WTC11 (cell line): Measurements from ENCODE around the gene METTL4. TPM values are rescaled to one million over a fixed set of nuclear protein-coding genes. Genes with fewer than 3 reads are reported as not detected.
A peak's percentile ranks its signal among the peaks of the same experiment; 100 is the strongest.

Experiments used
- ATAC-seq: fragments of 200-7000 bp; cut with Tn5 transposase; 2 replicates; pipeline ENCODE4 v1.10.0; 2021; ENCODE audit warnings: mild to moderate bottlenecking, moderate library complexity
- CTCF ChIA-PET: fragments of 300-600 bp; sonication (Branson Sonifier 250); formaldehyde crosslinking; loops from one replicate; lab custom pipeline; 2021; ENCODE audit warnings: antibody characterized with exemption; lab: Charles Lee
- POLR2A ChIA-PET: fragments of 350-600 bp; sonication (Branson Sonifier 250); formaldehyde crosslinking; loops from one replicate; lab custom pipeline; 2021; ENCODE audit warnings: antibody characterized with exemption; lab: Charles Lee
- DNase-seq: peaks from one replicate; pipeline ENCODE4 v3.0.0; 2021; ENCODE audit warnings: low spot score
- H3K27ac Mint-ChIP-seq: 2 replicates; pipeline ENCODE4 v1.8.0; 2021; ENCODE audit warnings: mixed read lengths
- H3K27me3 Mint-ChIP-seq: 2 replicates; pipeline ENCODE4 v1.8.0; 2021; ENCODE audit warnings: low read depth, mild to moderate bottlenecking, moderate library complexity, mixed read lengths
- H3K36me3 Mint-ChIP-seq: 2 replicates; pipeline ENCODE4 v1.8.0; 2021; ENCODE audit warnings: mixed read lengths
- H3K4me1 Mint-ChIP-seq: 2 replicates; pipeline ENCODE4 v1.8.0; 2022; ENCODE audit warnings: mixed read lengths
- H3K4me3 Mint-ChIP-seq: 2 replicates; pipeline ENCODE4 v1.8.0; 2021; ENCODE audit warnings: mild to moderate bottlenecking, moderate library complexity, mixed read lengths
- H3K9me3 Mint-ChIP-seq: 2 replicates; pipeline ENCODE4 v1.8.0; 2021; ENCODE audit warnings: mixed read lengths
- CBFB ChIP-seq: sonication (generic); formaldehyde crosslinking; IDR thresholded peaks from 2 replicates; pipeline ENCODE4 v1.8.1; 2022; ENCODE audit warnings: mild to moderate bottlenecking, low read depth, missing genetic modification reagents
- CREM ChIP-seq: sonication (generic); formaldehyde crosslinking; IDR thresholded peaks from 2 replicates; pipeline ENCODE4 v1.8.1; 2022; ENCODE audit warnings: mild to moderate bottlenecking, missing genetic modification reagents, moderate library complexity
- EMX1 ChIP-seq: fragments of 250-450 bp; sonication (Bioruptor Pico); IDR thresholded peaks from 2 replicates; pipeline ENCODE4 v1.8.0; 2021; ENCODE audit warnings: mild to moderate bottlenecking
- FOXJ3 ChIP-seq: sonication (generic); formaldehyde crosslinking; IDR thresholded peaks from 2 replicates; pipeline ENCODE4 v1.9.0; 2021; ENCODE audit warnings: missing genetic modification reagents, mild to moderate bottlenecking, borderline replicate concordance
- MXD4 ChIP-seq: fragments of 250-450 bp; sonication (Bioruptor Pico); IDR thresholded peaks from 2 replicates; pipeline ENCODE4 v1.8.0; 2021; ENCODE audit warnings: mild to moderate bottlenecking, moderate library complexity, borderline replicate concordance
- PRRX2 ChIP-seq: fragments of 250-450 bp; sonication (Bioruptor Pico); IDR thresholded peaks from 2 replicates; pipeline ENCODE4 v1.8.0; 2021; ENCODE audit warnings: mild to moderate bottlenecking
- TEAD1 ChIP-seq: sonication (generic); formaldehyde crosslinking; IDR thresholded peaks from 2 replicates; pipeline ENCODE4 v1.8.0; 2022; ENCODE audit warnings: mild to moderate bottlenecking, missing genetic modification reagents
- ZNF121 ChIP-seq: sonication (generic); formaldehyde crosslinking; IDR thresholded peaks from 2 replicates; pipeline ENCODE4 v1.8.0; 2023; ENCODE audit warnings: missing genetic modification reagents
- ZNF138 ChIP-seq: sonication (generic); formaldehyde crosslinking; conservative IDR thresholded peaks from 2 replicates; pipeline ENCODE4 v1.8.1; 2022; ENCODE audit warnings: mild to moderate bottlenecking, moderate library complexity, missing genetic modification reagents
- ZNF219 ChIP-seq: sonication (generic); formaldehyde crosslinking; IDR thresholded peaks from 2 replicates; pipeline ENCODE4 v1.8.0; 2023; ENCODE audit warnings: missing genetic modification reagents, mild to moderate bottlenecking, borderline replicate concordance
- ZNF232 ChIP-seq: sonication (generic); formaldehyde crosslinking; IDR thresholded peaks from 2 replicates; pipeline ENCODE4 v1.8.0; 2022; ENCODE audit warnings: mild to moderate bottlenecking, missing genetic modification reagents
- ZNF416 ChIP-seq: fragments of 250-450 bp; sonication (Bioruptor Pico); IDR thresholded peaks from 2 replicates; pipeline ENCODE4 v1.9.0; 2021; ENCODE audit warnings: mild to moderate bottlenecking, inconsistent platforms
- ZNF423 ChIP-seq: fragments of 250-450 bp; sonication (Bioruptor Pico); IDR thresholded peaks from 2 replicates; pipeline ENCODE4 v2.1.2; 2022; ENCODE audit warnings: mild to moderate bottlenecking, moderate library complexity
- ZNF671 ChIP-seq: fragments of 250-450 bp; sonication (Bioruptor Pico); IDR thresholded peaks from 2 replicates; pipeline ENCODE4 v1.8.0; 2021; ENCODE audit warnings: mild to moderate bottlenecking
- total RNA-seq: library from RNA; stranded (reverse); gene quantifications from 3 replicates; pipeline ENCODE4 v1.2.3, GENCODE V29; 2021
- TF ChIP-seq, protein P1 (sequence below): sonication (generic); formaldehyde crosslinking; IDR thresholded peaks from 2 replicates; pipeline ENCODE4 v1.8.1; 2023; ENCODE audit warnings: mild to moderate bottlenecking, missing genetic modification reagents, moderate library complexity
- TF ChIP-seq, protein P2 (sequence below): sonication (generic); formaldehyde crosslinking; IDR thresholded peaks from 2 replicates; pipeline ENCODE4 v1.8.0; 2022; ENCODE audit warnings: mild to moderate bottlenecking, missing genetic modification reagents
- TF ChIP-seq, protein P3 (sequence below): fragments of 250-450 bp; sonication (Bioruptor Pico); IDR thresholded peaks from 2 replicates; pipeline ENCODE4 v1.8.0; 2021; ENCODE audit warnings: mild to moderate bottlenecking
- TF ChIP-seq, protein P4 (sequence below): fragments of 250-450 bp; sonication (Bioruptor Pico); IDR thresholded peaks from 2 replicates; pipeline ENCODE4 v1.9.0; 2021; ENCODE audit warnings: mild to moderate bottlenecking
- TF ChIP-seq, protein P5 (sequence below): fragments of 250-450 bp; sonication (Bioruptor Pico); conservative IDR thresholded peaks from 2 replicates; pipeline ENCODE4 v1.9.0; 2021; ENCODE audit warnings: mild to moderate bottlenecking
- TF ChIP-seq, protein P6 (sequence below): sonication (generic); formaldehyde crosslinking; IDR thresholded peaks from 2 replicates; pipeline ENCODE4 v1.8.1; 2023; ENCODE audit warnings: mild to moderate bottlenecking, moderate library complexity, missing genetic modification reagents
- TF ChIP-seq, protein P7 (sequence below): sonication (generic); formaldehyde crosslinking; IDR thresholded peaks from 2 replicates; pipeline ENCODE4 v1.8.1; 2022; ENCODE audit warnings: mild to moderate bottlenecking, missing genetic modification reagents, moderate library complexity, borderline replicate concordance

METTL4 gene
- total RNA-seq, 1 experiment from 2014 or later, result 9.8 TPM

DNA sequence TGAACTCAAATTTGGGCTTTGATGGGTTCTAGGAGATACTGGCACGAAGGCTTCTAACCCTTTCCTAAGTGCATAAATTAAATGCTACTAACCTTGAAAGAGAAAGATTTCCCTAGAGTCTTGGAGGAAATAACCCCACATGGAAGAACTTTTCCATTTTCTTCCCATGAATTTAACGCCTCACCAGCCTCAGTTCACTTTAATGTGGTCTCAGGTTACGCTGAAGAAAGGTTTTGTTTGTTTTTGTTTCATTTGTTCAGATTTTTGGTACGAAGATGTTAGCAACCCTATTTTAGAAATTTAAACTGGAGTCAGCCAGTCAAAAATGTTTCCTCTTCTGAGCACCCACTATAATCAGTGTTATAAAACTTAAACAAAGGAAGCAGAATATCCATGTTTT, 30.7 kb downstream of the METTL4 start:
- ChIA-PET POLR2A (no interaction called here), CTCF (interaction anchor here (1.2 to 2.2 kb wide), 2 partner anchors 213 to 436 kb away, joined by 4 to 15 read pairs; no protein-coding TSS in a partner anchor)
- no peak for ATAC-seq
- H3K4me3 Mint-ChIP-seq, result no peak overlapping the region
- no peaks in the 10 kb centered on the region for H3K27me3 Mint-ChIP-seq
- H3K27ac Mint-ChIP-seq, result peak overlapping the region; percentile 31; the same call in 1 of the 2 replicates
- TF ChIP-seq, protein P1, sequence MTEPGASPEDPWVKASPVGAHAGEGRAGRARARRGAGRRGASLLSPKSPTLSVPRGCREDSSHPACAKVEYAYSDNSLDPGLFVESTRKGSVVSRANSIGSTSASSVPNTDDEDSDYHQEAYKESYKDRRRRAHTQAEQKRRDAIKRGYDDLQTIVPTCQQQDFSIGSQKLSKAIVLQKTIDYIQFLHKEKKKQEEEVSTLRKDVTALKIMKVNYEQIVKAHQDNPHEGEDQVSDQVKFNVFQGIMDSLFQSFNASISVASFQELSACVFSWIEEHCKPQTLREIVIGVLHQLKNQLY, result no peak
- TF ChIP-seq EMX1 (no peak), PRRX2 (no peak), CREM (CRISPR knock-in tag) (no peak)
- TF ChIP-seq, protein P2, sequence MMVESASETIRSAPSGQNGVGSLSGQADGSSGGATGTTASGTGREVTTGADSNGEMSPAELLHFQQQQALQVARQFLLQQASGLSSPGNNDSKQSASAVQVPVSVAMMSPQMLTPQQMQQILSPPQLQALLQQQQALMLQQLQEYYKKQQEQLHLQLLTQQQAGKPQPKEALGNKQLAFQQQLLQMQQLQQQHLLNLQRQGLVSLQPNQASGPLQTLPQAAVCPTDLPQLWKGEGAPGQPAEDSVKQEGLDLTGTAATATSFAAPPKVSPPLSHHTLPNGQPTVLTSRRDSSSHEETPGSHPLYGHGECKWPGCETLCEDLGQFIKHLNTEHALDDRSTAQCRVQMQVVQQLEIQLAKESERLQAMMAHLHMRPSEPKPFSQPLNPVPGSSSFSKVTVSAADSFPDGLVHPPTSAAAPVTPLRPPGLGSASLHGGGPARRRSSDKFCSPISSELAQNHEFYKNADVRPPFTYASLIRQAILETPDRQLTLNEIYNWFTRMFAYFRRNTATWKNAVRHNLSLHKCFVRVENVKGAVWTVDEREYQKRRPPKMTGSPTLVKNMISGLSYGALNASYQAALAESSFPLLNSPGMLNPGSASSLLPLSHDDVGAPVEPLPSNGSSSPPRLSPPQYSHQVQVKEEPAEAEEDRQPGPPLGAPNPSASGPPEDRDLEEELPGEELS (CRISPR knock-in tag), result no peak
- H3K4me1 Mint-ChIP-seq, result peaks cover 5% of the 10 kb centered on the region
- H3K9me3 Mint-ChIP-seq, result no peaks in the 10 kb centered on the region
- no peaks in the 10 kb centered on the region for H3K36me3 Mint-ChIP-seq
- no peak for DNase-seq

DNA sequence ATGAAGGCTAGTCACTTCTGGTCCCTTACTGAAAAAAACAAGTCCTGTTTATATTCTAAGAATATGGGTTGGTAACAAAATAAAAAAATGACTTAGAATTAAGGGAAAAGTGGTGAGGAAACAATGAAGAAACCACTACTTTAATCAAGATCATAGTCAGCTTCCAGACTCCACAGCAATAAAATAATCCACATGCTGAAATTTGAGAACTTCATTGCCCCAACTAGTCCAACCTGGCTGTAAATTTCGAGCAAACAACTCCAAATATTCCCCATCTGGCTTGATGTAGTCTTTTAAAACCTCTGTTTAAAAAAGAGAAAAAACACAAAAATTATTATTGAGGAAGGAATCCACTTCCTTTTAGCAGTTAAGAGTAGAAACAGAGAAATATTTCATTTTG, 32.5 kb downstream of the METTL4 start:
- peaks cover 5% of the 10 kb centered on the region; the same call in 1 of the 2 replicates for H3K36me3 Mint-ChIP-seq
- no peak for DNase-seq
- TF ChIP-seq ZNF219 (CRISPR knock-in tag) (no peak), ZNF121 (CRISPR knock-in tag) (no peak)
- TF ChIP-seq, protein P1, result no peak
- TF ChIP-seq, all 79 proteins: peak for 0
- no peak for ATAC-seq
- POLR2A ChIA-PET, result no interaction called here
- CTCF ChIA-PET, result no interaction called here
- Mint-ChIP-seq H3K27ac (no peak overlapping the region), H3K4me3 (no peak overlapping the region), H3K9me3 (peaks cover 8% of the 10 kb centered on the region; the same call in 1 of the 2 replicates), H3K4me1 (peaks cover 5% of the 10 kb centered on the region), H3K27me3 (no peaks in the 10 kb centered on the region)

DNA sequence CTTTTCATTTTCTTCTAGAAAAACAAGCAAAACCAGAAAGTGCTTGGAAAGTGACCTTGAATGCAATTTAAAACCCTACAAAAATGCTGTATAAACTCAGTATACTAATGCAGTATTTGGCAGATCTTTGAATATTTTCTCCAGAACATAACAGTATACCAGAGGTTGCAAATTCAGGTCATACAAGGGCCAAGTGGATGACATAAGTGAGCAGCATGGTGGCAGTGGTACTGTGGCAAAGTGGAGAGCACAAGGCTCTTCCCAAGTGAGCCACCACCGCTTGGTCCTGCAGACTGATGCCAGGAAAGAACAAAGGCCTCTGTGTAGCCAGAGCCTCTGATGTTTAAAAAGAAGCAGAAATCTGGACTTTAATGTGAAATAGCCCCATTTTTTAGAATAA, 33.1 kb downstream of the METTL4 start:
- POLR2A ChIA-PET, result no interaction called here

DNA sequence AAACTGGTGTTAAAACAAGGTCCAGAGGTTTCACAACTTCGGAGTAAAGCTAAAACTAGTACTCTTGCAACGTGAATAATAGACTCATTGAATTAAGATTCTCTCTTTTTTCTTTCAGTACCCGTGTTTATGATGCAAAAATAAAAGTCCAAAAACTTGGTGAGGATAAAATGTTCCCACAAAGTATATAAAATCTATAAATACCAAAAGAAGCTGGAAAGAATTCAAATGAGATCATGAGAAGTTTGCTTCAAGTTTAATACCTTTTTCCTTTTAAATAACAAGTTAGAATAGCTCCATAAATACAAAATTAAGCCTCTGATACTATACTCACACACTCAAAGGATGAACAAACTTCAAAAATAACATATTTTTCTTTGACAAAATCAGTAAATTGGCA, 34.0 kb downstream of the METTL4 start:
- Mint-ChIP-seq H3K36me3 (peaks cover 14% of the 10 kb centered on the region), H3K4me1 (peaks cover 5% of the 10 kb centered on the region), H3K27me3 (no peaks in the 10 kb centered on the region), H3K9me3 (peaks cover 22% of the 10 kb centered on the region), H3K4me3 (no peak overlapping the region), H3K27ac (no peak overlapping the region)
- POLR2A ChIA-PET, result no interaction called here
- ATAC-seq (no peak), DNase-seq (no peak)
- CTCF ChIA-PET, result no interaction called here
- TF ChIP-seq, protein P3, sequence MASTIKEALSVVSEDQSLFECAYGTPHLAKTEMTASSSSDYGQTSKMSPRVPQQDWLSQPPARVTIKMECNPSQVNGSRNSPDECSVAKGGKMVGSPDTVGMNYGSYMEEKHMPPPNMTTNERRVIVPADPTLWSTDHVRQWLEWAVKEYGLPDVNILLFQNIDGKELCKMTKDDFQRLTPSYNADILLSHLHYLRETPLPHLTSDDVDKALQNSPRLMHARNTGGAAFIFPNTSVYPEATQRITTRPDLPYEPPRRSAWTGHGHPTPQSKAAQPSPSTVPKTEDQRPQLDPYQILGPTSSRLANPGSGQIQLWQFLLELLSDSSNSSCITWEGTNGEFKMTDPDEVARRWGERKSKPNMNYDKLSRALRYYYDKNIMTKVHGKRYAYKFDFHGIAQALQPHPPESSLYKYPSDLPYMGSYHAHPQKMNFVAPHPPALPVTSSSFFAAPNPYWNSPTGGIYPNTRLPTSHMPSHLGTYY (CRISPR knock-in tag), result no peak
- TF ChIP-seq, protein P4, sequence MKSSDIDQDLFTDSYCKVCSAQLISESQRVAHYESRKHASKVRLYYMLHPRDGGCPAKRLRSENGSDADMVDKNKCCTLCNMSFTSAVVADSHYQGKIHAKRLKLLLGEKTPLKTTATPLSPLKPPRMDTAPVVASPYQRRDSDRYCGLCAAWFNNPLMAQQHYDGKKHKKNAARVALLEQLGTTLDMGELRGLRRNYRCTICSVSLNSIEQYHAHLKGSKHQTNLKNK (CRISPR knock-in tag), result no peak
- TF ChIP-seq, protein P5, sequence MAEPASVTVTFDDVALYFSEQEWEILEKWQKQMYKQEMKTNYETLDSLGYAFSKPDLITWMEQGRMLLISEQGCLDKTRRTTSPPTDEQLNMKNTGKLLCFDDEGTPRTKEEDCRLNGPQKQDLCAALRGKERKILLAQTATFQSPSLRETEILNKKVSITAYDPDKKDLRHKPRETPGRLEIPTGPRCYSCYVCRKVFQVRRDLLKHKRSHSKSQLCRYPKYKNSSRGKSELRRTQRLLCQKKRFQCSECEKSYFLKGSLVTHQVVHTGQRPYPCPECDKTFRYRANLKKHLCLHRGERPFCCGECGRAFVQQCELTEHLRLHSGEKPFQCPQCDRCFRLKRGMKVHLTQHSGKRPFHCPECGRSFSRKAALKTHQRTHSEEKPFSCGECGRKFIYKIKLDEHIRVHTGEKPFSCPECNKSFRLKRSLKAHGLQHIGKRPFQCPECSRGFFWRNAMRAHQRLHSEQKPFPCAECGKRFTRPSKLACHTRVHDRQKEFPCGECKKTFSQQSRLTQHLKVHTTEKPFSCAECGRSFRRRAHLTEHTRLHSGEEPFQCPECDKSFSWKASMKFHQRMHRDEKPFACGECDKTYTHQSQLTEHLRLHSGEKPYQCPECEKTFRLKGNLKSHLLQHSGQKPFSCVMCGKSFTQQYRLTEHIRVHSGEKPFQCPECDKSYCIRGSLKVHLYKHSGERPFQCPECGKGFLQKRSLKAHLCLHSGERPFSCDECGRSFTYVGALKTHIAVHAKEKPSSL (CRISPR knock-in tag), result no peak
- TF ChIP-seq, protein P6, sequence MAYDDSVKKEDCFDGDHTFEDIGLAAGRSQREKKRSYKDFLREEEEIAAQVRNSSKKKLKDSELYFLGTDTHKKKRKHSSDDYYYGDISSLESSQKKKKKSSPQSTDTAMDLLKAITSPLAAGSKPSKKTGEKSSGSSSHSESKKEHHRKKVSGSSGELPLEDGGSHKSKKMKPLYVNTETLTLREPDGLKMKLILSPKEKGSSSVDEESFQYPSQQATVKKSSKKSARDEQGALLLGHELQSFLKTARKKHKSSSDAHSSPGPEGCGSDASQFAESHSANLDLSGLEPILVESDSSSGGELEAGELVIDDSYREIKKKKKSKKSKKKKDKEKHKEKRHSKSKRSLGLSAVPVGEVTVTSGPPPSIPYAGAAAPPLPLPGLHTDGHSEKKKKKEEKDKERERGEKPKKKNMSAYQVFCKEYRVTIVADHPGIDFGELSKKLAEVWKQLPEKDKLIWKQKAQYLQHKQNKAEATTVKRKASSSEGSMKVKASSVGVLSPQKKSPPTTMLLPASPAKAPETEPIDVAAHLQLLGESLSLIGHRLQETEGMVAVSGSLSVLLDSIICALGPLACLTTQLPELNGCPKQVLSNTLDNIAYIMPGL (CRISPR knock-in tag), result no peak
- no peak for TF ChIP-seq ZNF232 (CRISPR knock-in tag)
- TF ChIP-seq ZNF671 (CRISPR knock-in tag), result no peak
- TF ChIP-seq ZNF423 (CRISPR knock-in tag), result no peak
- TF ChIP-seq CBFB (CRISPR knock-in tag), result no peak

More for the DNA sequence above, 33.1 kb downstream of the METTL4 start:
- peaks cover 5% of the 10 kb centered on the region; the same call in 1 of the 2 replicates for H3K36me3 Mint-ChIP-seq
- CTCF ChIA-PET, result no interaction called here
- DNase-seq, result no peak
- TF ChIP-seq MXD4 (CRISPR knock-in tag), result no peak
- TF ChIP-seq ZNF416 (CRISPR knock-in tag), result no peak
- no peak for TF ChIP-seq TEAD1 (CRISPR knock-in tag)
- no peak for TF ChIP-seq FOXJ3 (CRISPR knock-in tag)
- TF ChIP-seq, protein P7, sequence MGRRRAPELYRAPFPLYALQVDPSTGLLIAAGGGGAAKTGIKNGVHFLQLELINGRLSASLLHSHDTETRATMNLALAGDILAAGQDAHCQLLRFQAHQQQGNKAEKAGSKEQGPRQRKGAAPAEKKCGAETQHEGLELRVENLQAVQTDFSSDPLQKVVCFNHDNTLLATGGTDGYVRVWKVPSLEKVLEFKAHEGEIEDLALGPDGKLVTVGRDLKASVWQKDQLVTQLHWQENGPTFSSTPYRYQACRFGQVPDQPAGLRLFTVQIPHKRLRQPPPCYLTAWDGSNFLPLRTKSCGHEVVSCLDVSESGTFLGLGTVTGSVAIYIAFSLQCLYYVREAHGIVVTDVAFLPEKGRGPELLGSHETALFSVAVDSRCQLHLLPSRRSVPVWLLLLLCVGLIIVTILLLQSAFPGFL, result no peak
- TF ChIP-seq ZNF138, result no peak
- no peak overlapping the region for H3K4me3 Mint-ChIP-seq
- ATAC-seq, result no peak
- H3K27me3 Mint-ChIP-seq, result no peaks in the 10 kb centered on the region
- H3K27ac Mint-ChIP-seq, result no peak overlapping the region
- peaks cover 14% of the 10 kb centered on the region for H3K9me3 Mint-ChIP-seq
- H3K4me1 Mint-ChIP-seq, result peaks cover 5% of the 10 kb centered on the region
